GM10266 (cell line): Measurements from ENCODE around the gene PODN.

Experiments used
- DNase-seq: peaks from one replicate; pipeline ENCODE4 v3.0.0; 2012; ENCODE audit errors: extremely low spot score
- CTCF ChIP-seq: IDR thresholded peaks from 2 replicates; pipeline ENCODE4 v1.5.1; 2012; ENCODE audit warnings: mild to moderate bottlenecking, low read depth; ENCODE audit not compliant: control insufficient read depth, insufficient read depth; ENCODE audit errors: missing control alignments

PODN gene

GRCh38 chr1:53089478-53090226 is 27.6 kb downstream of the PODN start:
- DNase-seq, result no peak
- TF ChIP-seq CTCF, result no peak

GRCh38 chr1:53090227-53091147 is 28.5 kb downstream of the PODN start:
- TF ChIP-seq CTCF, result no peak

GRCh38 chr1:53091841-53092645 is 30.0 kb downstream of the PODN start:
- DNase-seq, result no peak
- TF ChIP-seq CTCF, result no peak

More at GRCh38 chr1:53090227-53091147, 28.5 kb downstream of the PODN start:
- no peak for DNase-seq

- DNase-seq, result no peak
- TF ChIP-seq CTCF, result no peak
These were observed 30.8 kb downstream of the PODN start for GRCh38 chr1:53092659-53093450.

- no peak for TF ChIP-seq CTCF
These were observed 31.4 kb downstream of the PODN start for GRCh38 chr1:53093451-53093754.

GRCh38 chr1:53093778-53094532 is 31.9 kb downstream of the PODN start:
- TF ChIP-seq CTCF, result no peak
- DNase-seq, result no peak

More at GRCh38 chr1:53093451-53093754, 31.4 kb downstream of the PODN start:
- no peak for DNase-seq
